ENCODE measurements around the gene GLIPR1L2. TPM values are rescaled to one million over a fixed set of nuclear protein-coding genes. Genes with fewer than 3 reads are reported as not detected.
A peak's percentile ranks its signal among the peaks of the same experiment; 100 is the strongest.

GLIPR1L2 gene
- total RNA-seq, 2 donors from 2014 or later = 1.4 to 1.8 TPM

GRCh38 chr12:75477137-75477536 is 86.2 kb downstream of the GLIPR1L2 start:
- Histone ChIP-seq H3K27me3 (replicated peaks; ENCODE audit: insufficient read depth) (no peaks in the 10 kb centered on the region), H3K4me1 (replicated peaks) (no peaks in the 10 kb centered on the region), H3K4me3 (no peak overlapping the region), H3K9me3 (no peaks in the 10 kb centered on the region), H3K36me3 (no peaks in the 10 kb centered on the region), H3K27ac (no peak overlapping the region)
- TF ChIP-seq CTCF (IDR thresholded peaks at IDR 0.05) (no peak), POLR2AphosphoS5 (IDR thresholded peaks at IDR 0.05) (no peak), POLR2A (IDR thresholded peaks at IDR 0.05) (no peak)
- WGBS = 74% methylated on average over 2 of the region's 2 CpGs
- no peak for DNase-seq (ENCODE audit: low spot score)
- intact Hi-C loops (cut with DNase I) = no loop called here

- H3K36me3 ChIP-seq = no peaks in the 10 kb centered on the region
- H3K4me3 ChIP-seq = no peak overlapping the region
- intact Hi-C loops (cut with DNase I) = no loop called here
- TF ChIP-seq CTCF (IDR thresholded peaks at IDR 0.05) (no peak), POLR2AphosphoS5 (IDR thresholded peaks at IDR 0.05) (no peak), POLR2A (IDR thresholded peaks at IDR 0.05) (no peak)
- 72% methylated on average over 5 of the region's 5 CpGs for WGBS
- H3K27ac ChIP-seq = no peak overlapping the region
- DNase-seq (ENCODE audit: low spot score) = no peak
- no peaks in the 10 kb centered on the region for H3K9me3 ChIP-seq
- no peaks in the 10 kb centered on the region for H3K27me3 ChIP-seq (replicated peaks; ENCODE audit: insufficient read depth)
- H3K4me1 ChIP-seq (replicated peaks) = no peaks in the 10 kb centered on the region
Measured at GRCh38 chr12:75478116-75478794, 87.4 kb downstream of the GLIPR1L2 start.

GRCh38 chr12:75479963-75480461 is 89.1 kb downstream of the GLIPR1L2 start:
- Histone ChIP-seq H3K9me3 (no peaks in the 10 kb centered on the region), H3K36me3 (no peaks in the 10 kb centered on the region), H3K27ac (peak overlapping the region; percentile 57 to 67), H3K4me1 (replicated peaks) (no peaks in the 10 kb centered on the region), H3K4me3 (peak overlapping the region; percentile 14 to 21), H3K27me3 (replicated peaks; ENCODE audit: insufficient read depth) (no peaks in the 10 kb centered on the region)
- TF ChIP-seq CTCF (IDR thresholded peaks at IDR 0.05) = no peak
- no peak for TF ChIP-seq POLR2AphosphoS5 (IDR thresholded peaks at IDR 0.05)
- no peak for TF ChIP-seq POLR2A (IDR thresholded peaks at IDR 0.05)
- no peak for DNase-seq (ENCODE audit: low spot score)
- WGBS = 10% methylated on average over 2 of the region's 2 CpGs
- intact Hi-C loops (cut with DNase I) = loop anchor here (5.0 kb wide), 1 partner anchor 88 kb away; the partner anchor contains the start of gene GLIPR1L2

- H3K27ac ChIP-seq = peak within 1 kb of the TSS; percentile 57 to 67
- H3K4me1 ChIP-seq (replicated peaks) = no peaks in the 10 kb centered on the region
- H3K27me3 ChIP-seq (replicated peaks; ENCODE audit: insufficient read depth) = no peaks in the 10 kb centered on the region
- H3K36me3 ChIP-seq = no peaks in the 10 kb centered on the region
- peak; percentile 41 for TF ChIP-seq POLR2AphosphoS5 (IDR thresholded peaks at IDR 0.05)
- peak; percentile 27 for TF ChIP-seq POLR2A (IDR thresholded peaks at IDR 0.05)
- TF ChIP-seq CTCF (IDR thresholded peaks at IDR 0.05) = no peak
- intact Hi-C loops (cut with DNase I) = loop anchor here (5.0 kb wide), 1 partner anchor 88 kb away; the partner anchor contains the start of gene GLIPR1L2
- DNase-seq (ENCODE audit: low spot score) = peak; percentile 56
- WGBS = 9% methylated on average over 8 of the region's 8 CpGs
- peak within 1 kb of the TSS; percentile 14 to 21 for H3K4me3 ChIP-seq
- H3K9me3 ChIP-seq = no peaks in the 10 kb centered on the region
Measured at GRCh38 chr12:75480469-75480949, 89.6 kb downstream of the GLIPR1L2 start, which contains the start of gene GLIPR1. Gene GLIPR1, plus strand, starts transcription at chr12:75480755. Its CDS starts 126 bp downstream, at chr12:75480881.
